HS-27A (cell line): ENCODE data around the gene YWHAE.
A peak's percentile ranks its signal among the peaks of the same experiment; 100 is the strongest.
"Not testable (repeated sequence)": the region's sequence is repeated elsewhere in the genome, so short reads cannot be mapped to it uniquely, and the experiment has no call there.

Source experiments
- DNase-seq: peaks from one replicate; pipeline ENCODE4 v3.0.0-alpha.2; 2012; ENCODE audit warnings: low read depth, missing footprints

YWHAE gene

GRCh38 chr17:1399679-1400512 is at the start of gene YWHAE:
YWHAE (minus strand) TSS chr17:1400222; CDS start chr17:1400110, 112 bp downstream.
- DNase-seq, result peak; percentile 60

GRCh38 chr17:1449412-1449967 is 49.5 kb upstream of the YWHAE start:
- DNase-seq, result no peak

- DNase-seq, result no peak
Measured at GRCh38 chr17:1447052-1447451, 47.0 kb upstream of the YWHAE start.

GRCh38 chr17:1446201-1446600 is 46.2 kb upstream of the YWHAE start:
- no peak for DNase-seq

GRCh38 chr17:1445695-1446094 is 45.7 kb upstream of the YWHAE start:
- DNase-seq, result not testable (repeated sequence)

GRCh38 chr17:1442721-1443120 is 42.7 kb upstream of the YWHAE start:
- DNase-seq, result not testable (repeated sequence)

GRCh38 chr17:1442187-1442586 is 42.2 kb upstream of the YWHAE start:
- no peak for DNase-seq

GRCh38 chr17:1440921-1441320 is 40.9 kb upstream of the YWHAE start:
- DNase-seq, result no peak

GRCh38 chr17:1438593-1439083 is 38.6 kb upstream of the YWHAE start:
- no peak for DNase-seq

- no peak for DNase-seq
Measured at GRCh38 chr17:1435326-1435725, 35.3 kb upstream of the YWHAE start.

- no peak for DNase-seq
Measured at GRCh38 chr17:1434150-1434549, 34.1 kb upstream of the YWHAE start.

GRCh38 chr17:1431631-1432104 is 31.6 kb upstream of the YWHAE start:
- DNase-seq, result no peak

- no peak for DNase-seq
Measured at GRCh38 chr17:1423456-1424135, 23.6 kb upstream of the YWHAE start.

GRCh38 chr17:1422885-1423284 is 22.9 kb upstream of the YWHAE start:
- DNase-seq, result peak; percentile 62

- no peak for DNase-seq
Measured at GRCh38 chr17:1421470-1421869, 21.4 kb upstream of the YWHAE start.

GRCh38 chr17:1420981-1421380 is 21.0 kb upstream of the YWHAE start:
- no peak for DNase-seq

- no peak for DNase-seq
Measured at GRCh38 chr17:1420163-1420562, 20.1 kb upstream of the YWHAE start.

GRCh38 chr17:1418476-1418875 is 18.5 kb upstream of the YWHAE start:
- DNase-seq, result not testable (repeated sequence)

GRCh38 chr17:1416414-1416813 is 16.4 kb upstream of the YWHAE start:
- DNase-seq, result no peak

GRCh38 chr17:1414634-1415033 is 14.6 kb upstream of the YWHAE start:
- no peak for DNase-seq

GRCh38 chr17:1414001-1414574 is 14.1 kb upstream of the YWHAE start:
- no peak for DNase-seq

- DNase-seq, result no peak
Measured at GRCh38 chr17:1413281-1413791, 13.3 kb upstream of the YWHAE start.
